Measurements from ENCODE around the gene HBQ1.
"Not testable (repeated sequence)": the region's sequence is repeated elsewhere in the genome, so short reads cannot be mapped to it uniquely, and the experiment has no call there.

The HBQ1 gene

DNA sequence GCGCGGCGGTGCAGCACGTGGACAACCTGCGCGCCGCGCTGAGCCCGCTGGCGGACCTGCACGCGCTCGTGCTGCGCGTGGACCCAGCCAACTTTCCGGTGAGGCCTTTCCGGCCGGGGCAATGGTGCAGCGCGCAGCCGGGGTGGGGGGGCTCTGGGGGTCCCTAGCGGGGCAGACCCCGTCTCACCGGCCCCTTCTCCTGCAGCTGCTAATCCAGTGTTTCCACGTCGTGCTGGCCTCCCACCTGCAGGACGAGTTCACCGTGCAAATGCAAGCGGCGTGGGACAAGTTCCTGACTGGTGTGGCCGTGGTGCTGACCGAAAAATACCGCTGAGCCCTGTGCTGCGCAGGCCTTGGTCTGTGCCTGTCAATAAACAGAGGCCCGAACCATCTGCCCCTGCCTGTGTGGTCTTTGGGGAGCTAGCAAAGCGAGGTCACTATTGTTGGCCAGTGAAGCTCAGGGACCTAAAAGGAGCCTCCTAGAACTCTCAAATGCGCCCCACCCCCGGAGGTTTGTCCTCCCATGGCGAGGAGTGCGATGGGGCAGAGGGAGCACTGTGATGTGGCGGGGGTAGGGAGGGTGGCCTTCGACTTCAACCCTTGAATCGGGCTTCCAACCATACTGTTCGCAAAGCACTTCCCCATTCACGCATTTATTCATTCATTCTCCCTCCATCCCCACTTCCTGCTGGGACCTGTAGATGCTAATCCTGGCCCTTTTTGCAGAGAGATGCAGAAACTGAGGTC lies 13.7 kb upstream of the HBQ1 start:
- TF ChIP-seq, protein P1, sequence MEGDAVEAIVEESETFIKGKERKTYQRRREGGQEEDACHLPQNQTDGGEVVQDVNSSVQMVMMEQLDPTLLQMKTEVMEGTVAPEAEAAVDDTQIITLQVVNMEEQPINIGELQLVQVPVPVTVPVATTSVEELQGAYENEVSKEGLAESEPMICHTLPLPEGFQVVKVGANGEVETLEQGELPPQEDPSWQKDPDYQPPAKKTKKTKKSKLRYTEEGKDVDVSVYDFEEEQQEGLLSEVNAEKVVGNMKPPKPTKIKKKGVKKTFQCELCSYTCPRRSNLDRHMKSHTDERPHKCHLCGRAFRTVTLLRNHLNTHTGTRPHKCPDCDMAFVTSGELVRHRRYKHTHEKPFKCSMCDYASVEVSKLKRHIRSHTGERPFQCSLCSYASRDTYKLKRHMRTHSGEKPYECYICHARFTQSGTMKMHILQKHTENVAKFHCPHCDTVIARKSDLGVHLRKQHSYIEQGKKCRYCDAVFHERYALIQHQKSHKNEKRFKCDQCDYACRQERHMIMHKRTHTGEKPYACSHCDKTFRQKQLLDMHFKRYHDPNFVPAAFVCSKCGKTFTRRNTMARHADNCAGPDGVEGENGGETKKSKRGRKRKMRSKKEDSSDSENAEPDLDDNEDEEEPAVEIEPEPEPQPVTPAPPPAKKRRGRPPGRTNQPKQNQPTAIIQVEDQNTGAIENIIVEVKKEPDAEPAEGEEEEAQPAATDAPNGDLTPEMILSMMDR (IDR thresholded peaks at IDR 0.05) = no peak
- Histone ChIP-seq H3K27ac (no peak overlapping the region), H3K4me3 (peak overlapping the region; percentile 47)
- DNase-seq (ENCODE audit: low spot score) = no peak

DNA sequence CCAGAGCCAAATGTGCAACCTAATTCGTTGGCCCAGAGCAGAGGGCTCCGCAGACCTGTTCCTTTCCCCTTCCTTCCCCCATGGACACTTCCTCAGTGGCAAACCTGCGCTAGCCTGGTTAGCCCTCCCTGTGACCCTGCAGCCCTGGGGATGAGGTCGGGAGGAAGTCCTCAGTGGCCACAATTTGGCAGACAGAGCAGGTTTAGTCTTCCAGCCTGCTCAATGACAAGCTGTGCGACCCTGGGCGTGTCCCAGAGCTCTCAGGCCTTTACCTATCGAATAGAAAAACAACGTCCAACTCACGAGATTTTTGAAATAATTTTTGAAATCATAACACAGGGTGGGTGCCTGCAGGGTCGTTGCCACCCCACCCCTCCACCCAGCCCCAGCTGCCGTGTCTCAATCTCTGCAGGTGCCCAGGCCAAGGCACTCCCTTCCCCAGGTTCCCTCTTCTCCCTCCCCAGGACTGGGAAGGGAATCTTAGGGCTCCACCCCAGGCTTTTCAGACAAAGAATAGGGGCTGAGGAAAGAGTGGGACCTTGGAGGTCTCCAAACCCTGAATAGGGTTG lies 13.1 kb upstream of the HBQ1 start:
- Histone ChIP-seq H3K4me3 (no peak overlapping the region), H3K27ac (no peak overlapping the region)
- DNase-seq (ENCODE audit: low spot score) = no peak
- TF ChIP-seq, protein P1 (IDR thresholded peaks at IDR 0.05) = no peak

DNA sequence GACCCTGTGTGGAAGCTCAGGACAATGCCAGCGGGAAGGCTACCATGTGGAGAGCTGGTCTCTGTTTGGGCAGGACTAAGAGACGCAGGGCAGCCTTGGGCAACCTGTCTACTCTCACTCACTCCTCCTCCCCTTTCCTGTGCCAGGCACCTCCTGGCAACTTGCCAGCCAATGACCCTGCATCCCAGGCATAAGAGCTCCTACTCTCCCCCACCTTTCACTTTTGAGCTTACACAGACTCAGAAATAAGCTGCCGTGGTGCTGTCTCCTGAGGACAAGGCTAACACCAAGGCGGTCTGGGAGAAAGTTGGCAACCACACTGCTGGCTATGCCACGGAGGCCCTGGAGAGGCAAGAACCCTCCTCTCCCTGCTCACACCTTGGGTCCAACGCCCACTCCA lies 11.8 kb upstream of the HBQ1 start:
- H3K4me3 ChIP-seq = no peak overlapping the region
- TF ChIP-seq, protein P1 (IDR thresholded peaks at IDR 0.05) = no peak
- no peak overlapping the region for H3K27ac ChIP-seq
- DNase-seq (ENCODE audit: low spot score) = no peak

DNA sequence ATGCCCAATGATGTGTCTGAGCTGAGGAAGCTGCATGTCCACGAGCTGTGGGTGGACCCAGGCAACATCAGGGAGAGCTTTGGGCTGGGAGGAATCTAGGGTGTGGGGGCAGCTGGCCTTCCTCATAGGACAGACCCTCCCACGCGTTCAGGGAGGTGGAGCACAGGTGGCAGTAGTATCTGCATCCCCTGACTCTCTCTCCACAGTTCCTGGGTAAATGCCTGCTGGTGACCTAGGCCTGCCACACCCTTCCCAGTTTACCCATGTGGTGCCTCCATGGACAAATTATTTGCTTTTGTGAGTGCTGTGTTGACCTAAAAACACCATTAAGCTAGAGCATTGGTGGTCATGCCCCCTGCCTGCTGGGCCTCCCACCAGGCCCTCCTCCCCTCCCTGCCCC lies 11.2 kb upstream of the HBQ1 start:
- TF ChIP-seq, protein P1 (IDR thresholded peaks at IDR 0.05) = no peak
- no peak for DNase-seq (ENCODE audit: low spot score)
- Histone ChIP-seq H3K27ac (no peak overlapping the region), H3K4me3 (no peak overlapping the region)

DNA sequence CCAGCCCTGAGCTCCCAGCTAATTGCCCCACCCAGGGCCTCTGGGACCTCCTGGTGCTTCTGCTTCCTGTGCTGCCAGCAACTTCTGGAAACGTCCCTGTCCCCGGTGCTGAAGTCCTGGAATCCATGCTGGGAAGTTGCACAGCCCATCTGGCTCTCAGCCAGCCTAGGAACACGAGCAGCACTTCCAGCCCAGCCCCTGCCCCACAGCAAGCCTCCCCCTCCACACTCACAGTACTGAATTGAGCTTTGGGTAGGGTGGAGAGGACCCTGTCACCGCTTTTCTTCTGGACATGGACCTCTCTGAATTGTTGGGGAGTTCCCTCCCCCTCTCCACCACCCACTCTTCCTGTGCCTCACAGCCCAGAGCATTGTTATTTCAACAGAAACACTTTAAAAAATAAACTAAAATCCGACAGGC lies 10.2 kb upstream of the HBQ1 start:
- not testable (repeated sequence) for H3K27ac ChIP-seq; DNase-seq (ENCODE audit: low spot score); H3K4me3 ChIP-seq

DNA sequence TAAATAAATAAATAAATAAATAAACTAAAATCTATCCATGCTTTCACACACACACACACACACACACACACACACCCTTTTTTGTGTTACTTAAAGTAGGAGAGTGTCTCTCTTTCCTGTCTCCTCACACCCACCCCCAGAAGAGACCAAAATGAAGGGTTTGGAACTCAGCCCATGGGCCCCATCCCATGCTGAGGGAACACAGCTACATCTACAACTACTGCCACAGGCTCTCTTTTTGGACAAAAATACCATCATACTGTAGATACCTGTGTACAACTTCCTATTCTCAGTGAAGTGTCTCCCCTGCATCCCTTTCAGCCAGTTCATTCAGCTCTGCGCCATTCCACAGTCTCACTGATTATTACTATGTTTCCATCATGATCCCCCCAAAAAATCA lies 9.5 kb upstream of the HBQ1 start:
- no peak for DNase-seq (ENCODE audit: low spot score)
- H3K4me3 ChIP-seq = no peak overlapping the region
- TF ChIP-seq, protein P1 (IDR thresholded peaks at IDR 0.05) = no peak
- H3K27ac ChIP-seq = no peak overlapping the region

DNA sequence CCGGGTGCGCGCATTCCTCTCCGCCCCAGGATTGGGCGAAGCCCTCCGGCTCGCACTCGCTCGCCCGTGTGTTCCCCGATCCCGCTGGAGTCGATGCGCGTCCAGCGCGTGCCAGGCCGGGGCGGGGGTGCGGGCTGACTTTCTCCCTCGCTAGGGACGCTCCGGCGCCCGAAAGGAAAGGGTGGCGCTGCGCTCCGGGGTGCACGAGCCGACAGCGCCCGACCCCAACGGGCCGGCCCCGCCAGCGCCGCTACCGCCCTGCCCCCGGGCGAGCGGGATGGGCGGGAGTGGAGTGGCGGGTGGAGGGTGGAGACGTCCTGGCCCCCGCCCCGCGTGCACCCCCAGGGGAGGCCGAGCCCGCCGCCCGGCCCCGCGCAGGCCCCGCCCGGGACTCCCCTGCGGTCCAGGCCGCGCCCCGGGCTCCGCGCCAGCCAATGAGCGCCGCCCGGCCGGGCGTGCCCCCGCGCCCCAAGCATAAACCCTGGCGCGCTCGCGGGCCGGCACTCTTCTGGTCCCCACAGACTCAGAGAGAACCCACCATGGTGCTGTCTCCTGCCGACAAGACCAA lies 7.8 kb upstream of the HBQ1 start, which contains the start of gene HBA2:
Gene HBA2, plus strand, starts transcription at position 503 of the 568 bp plus-strand sequence. Its CDS starts 37 bp downstream, at position 540.
- DNase-seq (ENCODE audit: low spot score); H3K27ac ChIP-seq: not testable (repeated sequence)

DNA sequence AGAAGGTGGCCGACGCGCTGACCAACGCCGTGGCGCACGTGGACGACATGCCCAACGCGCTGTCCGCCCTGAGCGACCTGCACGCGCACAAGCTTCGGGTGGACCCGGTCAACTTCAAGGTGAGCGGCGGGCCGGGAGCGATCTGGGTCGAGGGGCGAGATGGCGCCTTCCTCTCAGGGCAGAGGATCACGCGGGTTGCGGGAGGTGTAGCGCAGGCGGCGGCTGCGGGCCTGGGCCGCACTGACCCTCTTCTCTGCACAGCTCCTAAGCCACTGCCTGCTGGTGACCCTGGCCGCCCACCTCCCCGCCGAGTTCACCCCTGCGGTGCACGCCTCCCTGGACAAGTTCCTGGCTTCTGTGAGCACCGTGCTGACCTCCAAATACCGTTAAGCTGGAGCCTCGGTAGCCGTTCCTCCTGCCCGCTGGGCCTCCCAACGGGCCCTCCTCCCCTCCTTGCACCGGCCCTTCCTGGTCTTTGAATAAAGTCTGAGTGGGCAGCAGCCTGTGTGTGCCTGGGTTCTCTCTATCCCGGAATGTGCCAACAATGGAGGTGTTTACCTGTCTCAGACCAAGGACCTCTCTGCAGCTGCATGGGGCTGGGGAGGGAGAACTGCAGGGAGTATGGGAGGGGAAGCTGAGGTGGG lies 6.9 kb upstream of the HBQ1 start:
- not testable (repeated sequence) for H3K27ac ChIP-seq; H3K4me3 ChIP-seq; DNase-seq (ENCODE audit: low spot score)

More for the DNA sequence above, 7.8 kb upstream of the HBQ1 start, which contains the start of gene HBA2:
- not testable (repeated sequence) for H3K4me3 ChIP-seq

DNA sequence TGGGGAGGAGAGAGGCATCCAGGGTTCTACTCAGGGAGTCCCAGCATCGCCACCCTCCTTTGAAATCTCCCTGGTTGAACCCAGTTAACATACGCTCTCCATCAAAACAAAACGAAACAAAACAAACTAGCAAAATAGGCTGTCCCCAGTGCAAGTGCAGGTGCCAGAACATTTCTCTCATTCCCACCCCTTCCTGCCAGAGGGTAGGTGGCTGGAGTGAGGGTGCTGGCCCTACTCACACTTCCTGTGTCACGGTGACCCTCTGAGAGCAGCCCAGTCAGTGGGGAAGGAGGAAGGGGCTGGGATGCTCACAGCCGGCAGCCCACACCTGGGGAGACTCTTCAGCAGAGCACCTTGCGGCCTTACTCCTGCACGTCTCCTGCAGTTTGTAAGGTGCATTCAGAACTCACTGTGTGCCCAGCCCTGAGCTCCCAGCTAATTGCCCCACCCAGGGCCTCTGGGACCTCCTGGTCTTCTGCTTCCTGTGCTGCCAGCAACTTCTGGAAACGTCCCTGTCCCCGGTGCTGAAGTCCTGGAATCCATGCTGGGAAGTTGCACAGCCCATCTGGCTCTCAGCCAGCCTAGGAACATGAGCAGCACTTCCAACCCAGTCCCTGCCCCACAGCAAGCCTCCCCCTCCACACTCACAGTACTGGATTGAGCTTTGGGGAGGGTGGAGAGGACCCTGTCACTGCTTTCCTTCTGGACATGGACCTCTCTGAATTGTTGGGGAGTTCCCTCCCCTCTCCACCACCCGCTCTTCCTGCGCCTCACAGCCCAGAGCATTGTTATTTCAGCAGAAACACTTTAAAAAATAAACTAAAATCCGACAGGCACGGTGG lies 6.1 kb upstream of the HBQ1 start:
- not testable (repeated sequence) for DNase-seq (ENCODE audit: low spot score); H3K27ac ChIP-seq

More for the DNA sequence above, 6.1 kb upstream of the HBQ1 start:
- not testable (repeated sequence) for H3K4me3 ChIP-seq

Measured in coronary artery (tissue), 2 donors.